Measurements from ENCODE around the gene PRDM2. TPM values are rescaled to one million over a fixed set of nuclear protein-coding genes. Genes with fewer than 3 reads are reported as not detected.

The PRDM2 gene
- total and polyA plus RNA-seq, 2 of the 13 experiments (the other 11 are each of a cell fraction or from before 2014, with no cell fraction given): 4.0 to 6.5 TPM

- WGBS (ENCODE audit: low lambda C conversion rate): 4% methylated on average over 3 of the region's 3 CpGs
- Histone ChIP-seq H3K9me3 (ENCODE audit: low read length) (peaks cover 12% of the 10 kb centered on the region; the same call in 1 of the 2 replicates), H3K27me3 (ENCODE audit: control insufficient read depth in 1 of 2, insufficient read depth in 2 of 2, low read length in 2 of 2) (no peaks in the 10 kb centered on the region; a peak in 1 of 5 replicates), H4K20me1 (ENCODE audit: insufficient read depth, low read length) (no peaks in the 10 kb centered on the region), H3K36me3 (replicated peaks in 1 of 2; ENCODE audit: control insufficient read depth in 1 of 2, insufficient read depth in 2 of 2, low read length in 2 of 2) (no peaks in the 10 kb centered on the region), H2AFZ (ENCODE audit: low read length) (no peak overlapping the region), H3K79me2 (ENCODE audit: insufficient read depth, low read length) (no peaks in the 10 kb centered on the region), H3K9ac (ENCODE audit: insufficient read depth, low read depth, low read length) (no peak overlapping the region), H3K4me2 (ENCODE audit: low read depth, low read length) (no peak overlapping the region), H3K27ac (ENCODE audit: extremely low read length, insufficient read depth, low read length) (no peak overlapping the region), H3K4me3 (replicated peaks in 1 of 3; ENCODE audit: insufficient read depth in 1 of 3, low read depth in 2 of 3, low read length in 3 of 3) (no peak overlapping the region), H3K4me1 (ENCODE audit: insufficient read depth, low read length) (no peaks in the 10 kb centered on the region)
- ATAC-seq (no peak), FAIRE-seq (no peak), DNase-seq (ENCODE audit: low spot score) (no peak)
- ChIA-PET CTCF (ENCODE audit: low intra/inter-chr PET ratio, low total read pairs) (no interaction called here), POLR2A (no interaction called here)
- TF ChIP-seq ZNF124 (CRISPR knock-in tag; IDR thresholded peaks at IDR 0.05): no peak
- TF ChIP-seq HOXA7 (CRISPR knock-in tag; IDR thresholded peaks at IDR 0.05): no peak
- no peak for TF ChIP-seq ZBTB7B (CRISPR knock-in tag; IDR thresholded peaks at IDR 0.05)
- TF ChIP-seq ZNF562 (CRISPR knock-in tag; IDR thresholded peaks at IDR 0.05; ENCODE audit: borderline replicate concordance): no peak
- TF ChIP-seq, protein P1, sequence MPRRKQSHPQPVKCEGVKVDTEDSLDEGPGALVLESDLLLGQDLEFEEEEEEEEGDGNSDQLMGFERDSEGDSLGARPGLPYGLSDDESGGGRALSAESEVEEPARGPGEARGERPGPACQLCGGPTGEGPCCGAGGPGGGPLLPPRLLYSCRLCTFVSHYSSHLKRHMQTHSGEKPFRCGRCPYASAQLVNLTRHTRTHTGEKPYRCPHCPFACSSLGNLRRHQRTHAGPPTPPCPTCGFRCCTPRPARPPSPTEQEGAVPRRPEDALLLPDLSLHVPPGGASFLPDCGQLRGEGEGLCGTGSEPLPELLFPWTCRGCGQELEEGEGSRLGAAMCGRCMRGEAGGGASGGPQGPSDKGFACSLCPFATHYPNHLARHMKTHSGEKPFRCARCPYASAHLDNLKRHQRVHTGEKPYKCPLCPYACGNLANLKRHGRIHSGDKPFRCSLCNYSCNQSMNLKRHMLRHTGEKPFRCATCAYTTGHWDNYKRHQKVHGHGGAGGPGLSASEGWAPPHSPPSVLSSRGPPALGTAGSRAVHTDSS (CRISPR knock-in tag; conservative IDR thresholded peaks at IDR 0.05): no peak
- TF ChIP-seq ZNF614 (CRISPR knock-in tag; IDR thresholded peaks at IDR 0.05; ENCODE audit: borderline replicate concordance): no peak
- no peak for TF ChIP-seq ZBTB44 (CRISPR knock-in tag; IDR thresholded peaks at IDR 0.05)
- TF ChIP-seq ZNF224 (CRISPR knock-in tag; IDR thresholded peaks at IDR 0.05): no peak
- no peak for TF ChIP-seq PPARG (CRISPR knock-in tag; conservative IDR thresholded peaks at IDR 0.05)
- no peak for TF ChIP-seq NCOA1 (CRISPR knock-in tag; IDR thresholded peaks at IDR 0.05)
- TF ChIP-seq DPF2 (CRISPR knock-in tag; IDR thresholded peaks at IDR 0.05; ENCODE audit: borderline replicate concordance, low read depth): no peak
- no peak for TF ChIP-seq TARDBP (CRISPR knock-in tag; IDR thresholded peaks at IDR 0.05)
- TF ChIP-seq ZNF251 (CRISPR knock-in tag; IDR thresholded peaks at IDR 0.05): no peak
- in situ Hi-C loops (cut with HindIII; ENCODE audit: extremely low pct_ligation_motif_present, low pct_unique_long_range_greater_than_20kb): no loop called here
- intact Hi-C loops (cut with micrococcal nuclease; ENCODE audit: unreplicated experiment): no loop called here
- no TSS peak for BruUV-seq (replicated peaks)
Measured at GRCh38 chr1:13682444-13682843, 17.5 kb upstream of the PRDM2 start.

Data from HepG2 (cell line).